Kidney (tissue), 14 donors: ENCODE data around the gene KLHL40. TPM values are rescaled to one million over a fixed set of nuclear protein-coding genes. Genes with fewer than 3 reads are reported as not detected.
A peak's percentile ranks its signal among the peaks of the same experiment; 100 is the strongest.

Source experiments
- DNase-seq, 5 donors: peaks; one replicate each; pipeline ENCODE4 v3.0.0-alpha.2; 2013 to 2020
- FAIRE-seq: peaks from 2 replicates; lab custom pipeline; 2012; peaks lifted over from hg19 to GRCh38; lab: Jason Lieb, UNC
- H3K27ac ChIP-seq, 2 donors: one replicate each; pipeline ENCODE4 v1.7.0; 2013; ENCODE audit warnings: low read depth in 2 of 2, low read length in 2 of 2, inconsistent platforms in 1 of 2
- H3K27me3 ChIP-seq: one replicate; pipeline ENCODE4 v1.7.1; 2013; ENCODE audit warnings: low read length, inconsistent platforms; ENCODE audit not compliant: control insufficient read depth, insufficient read depth
- H3K36me3 ChIP-seq, 3 donors: one replicate each; pipeline versions ENCODE4 v1.7.0 to v1.7.1; 2013; ENCODE audit warnings: low read length in 3 of 3, control low read depth in 1 of 3, inconsistent platforms in 1 of 3; ENCODE audit not compliant: insufficient read depth in 3 of 3, control insufficient read depth in 2 of 3
- H3K4me1 ChIP-seq, 3 donors: one replicate each; pipeline versions ENCODE4 v1.7.0 to v1.7.1; 2013; ENCODE audit warnings: low read length in 3 of 3, inconsistent platforms in 1 of 3, low read depth in 1 of 3; ENCODE audit not compliant: control insufficient read depth in 2 of 3, insufficient read depth in 2 of 3
- H3K4me3 ChIP-seq, 3 donors: one replicate each; pipeline versions ENCODE4 v1.7.0 to v1.8.1; 2013; ENCODE audit warnings: low read length in 3 of 3, control low read depth in 1 of 3, inconsistent platforms in 1 of 3
- H3K9ac ChIP-seq, 3 donors: one replicate each; pipeline versions ENCODE4 v1.7.0 to v1.7.1; 2013; ENCODE audit warnings: low read length in 3 of 3, control low read depth in 1 of 3, inconsistent platforms in 1 of 3
- H3K9me3 ChIP-seq, 3 donors: one replicate each; pipeline versions ENCODE4 v1.7.0 to v1.7.1; 2013; ENCODE audit warnings: low read length in 3 of 3, control low read depth in 1 of 3, inconsistent platforms in 1 of 3; ENCODE audit not compliant: control insufficient read depth in 2 of 3, insufficient read depth in 1 of 3
- intact Hi-C: fragments of 100-400 bp; cut with DNase I; formaldehyde crosslinking; loops from one replicate; pipeline ENCODE4 v1.11.1; 2022
- polyA plus RNA-seq: library from polyadenylated mRNA; stranded (reverse); fragments of 350-450 nt; fragmentation: Illumina TruSeq; extraction: RNeasy Lipid Tissue Mini Kit (QIAGEN cat#74804); gene quantifications from one replicate; pipeline ENCODE4 v1.2.3, GENCODE V29; 2014; ENCODE audit warnings: low read depth, low replicate concordance; ENCODE audit not compliant: insufficient read depth
- total RNA-seq: library from RNA; stranded (reverse); fragmentation: NEBNext Ultra II Directional; extraction: Animal tissue kit (Norgen Biotek cat#: 25700); gene quantifications from one replicate; pipeline ENCODE4 v1.2.1, GENCODE V29; 2021
- TF ChIP-seq, protein P1 (sequence below): IDR thresholded peaks from 3 replicates; pipeline ENCODE4 v1.5.1; 2012; ENCODE audit warnings: mild to moderate bottlenecking, moderate library complexity, borderline replicate concordance; ENCODE audit not compliant: insufficient read depth; ENCODE audit errors: extremely low read depth
- donor health status: control.
- donor health status: control.
- donor health status: control.
- donor health status: control.
- donor health status: control.
- donor health status: DM: yes; HTN: yes; CAD: no.
- donor health status: Normal renal cell carcinoma (clear cell type).

KLHL40 gene
- total and polyA plus RNA-seq, 2 donors from 2014 or later, result not detected

DNA sequence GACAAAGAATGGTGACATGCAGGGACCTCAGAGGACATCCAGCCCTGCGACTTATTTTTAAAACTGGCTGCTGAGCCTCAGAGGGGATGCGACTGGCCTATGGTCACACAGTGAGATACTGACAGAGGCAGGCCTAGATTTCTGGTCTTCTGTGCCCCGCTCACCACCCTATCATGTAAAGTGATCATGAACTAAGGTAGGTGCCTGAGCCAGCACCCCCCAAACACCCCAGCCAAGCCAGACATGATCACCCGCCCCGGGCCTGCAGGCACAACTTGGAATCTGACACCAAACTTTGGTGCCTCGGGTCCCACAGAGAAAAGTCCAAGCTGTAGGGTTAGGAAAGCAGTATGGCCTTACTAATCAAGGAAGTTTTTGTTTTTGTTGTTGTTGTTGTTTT is 51.2 kb downstream of the KLHL40 start:
- H3K9ac ChIP-seq, result no peak overlapping the region
- no peaks in the 10 kb centered on the region for H3K27me3 ChIP-seq
- no peak for FAIRE-seq
- no peaks in the 10 kb centered on the region for H3K36me3 ChIP-seq
- no peaks in the 10 kb centered on the region for H3K9me3 ChIP-seq
- intact Hi-C loops, result no loop called here
- no peak overlapping the region for H3K27ac ChIP-seq
- TF ChIP-seq, protein P1, sequence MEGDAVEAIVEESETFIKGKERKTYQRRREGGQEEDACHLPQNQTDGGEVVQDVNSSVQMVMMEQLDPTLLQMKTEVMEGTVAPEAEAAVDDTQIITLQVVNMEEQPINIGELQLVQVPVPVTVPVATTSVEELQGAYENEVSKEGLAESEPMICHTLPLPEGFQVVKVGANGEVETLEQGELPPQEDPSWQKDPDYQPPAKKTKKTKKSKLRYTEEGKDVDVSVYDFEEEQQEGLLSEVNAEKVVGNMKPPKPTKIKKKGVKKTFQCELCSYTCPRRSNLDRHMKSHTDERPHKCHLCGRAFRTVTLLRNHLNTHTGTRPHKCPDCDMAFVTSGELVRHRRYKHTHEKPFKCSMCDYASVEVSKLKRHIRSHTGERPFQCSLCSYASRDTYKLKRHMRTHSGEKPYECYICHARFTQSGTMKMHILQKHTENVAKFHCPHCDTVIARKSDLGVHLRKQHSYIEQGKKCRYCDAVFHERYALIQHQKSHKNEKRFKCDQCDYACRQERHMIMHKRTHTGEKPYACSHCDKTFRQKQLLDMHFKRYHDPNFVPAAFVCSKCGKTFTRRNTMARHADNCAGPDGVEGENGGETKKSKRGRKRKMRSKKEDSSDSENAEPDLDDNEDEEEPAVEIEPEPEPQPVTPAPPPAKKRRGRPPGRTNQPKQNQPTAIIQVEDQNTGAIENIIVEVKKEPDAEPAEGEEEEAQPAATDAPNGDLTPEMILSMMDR, result no peak
- H3K4me1 ChIP-seq, result no peaks in the 10 kb centered on the region
- no peak for DNase-seq
- no peak overlapping the region for H3K4me3 ChIP-seq

DNA sequence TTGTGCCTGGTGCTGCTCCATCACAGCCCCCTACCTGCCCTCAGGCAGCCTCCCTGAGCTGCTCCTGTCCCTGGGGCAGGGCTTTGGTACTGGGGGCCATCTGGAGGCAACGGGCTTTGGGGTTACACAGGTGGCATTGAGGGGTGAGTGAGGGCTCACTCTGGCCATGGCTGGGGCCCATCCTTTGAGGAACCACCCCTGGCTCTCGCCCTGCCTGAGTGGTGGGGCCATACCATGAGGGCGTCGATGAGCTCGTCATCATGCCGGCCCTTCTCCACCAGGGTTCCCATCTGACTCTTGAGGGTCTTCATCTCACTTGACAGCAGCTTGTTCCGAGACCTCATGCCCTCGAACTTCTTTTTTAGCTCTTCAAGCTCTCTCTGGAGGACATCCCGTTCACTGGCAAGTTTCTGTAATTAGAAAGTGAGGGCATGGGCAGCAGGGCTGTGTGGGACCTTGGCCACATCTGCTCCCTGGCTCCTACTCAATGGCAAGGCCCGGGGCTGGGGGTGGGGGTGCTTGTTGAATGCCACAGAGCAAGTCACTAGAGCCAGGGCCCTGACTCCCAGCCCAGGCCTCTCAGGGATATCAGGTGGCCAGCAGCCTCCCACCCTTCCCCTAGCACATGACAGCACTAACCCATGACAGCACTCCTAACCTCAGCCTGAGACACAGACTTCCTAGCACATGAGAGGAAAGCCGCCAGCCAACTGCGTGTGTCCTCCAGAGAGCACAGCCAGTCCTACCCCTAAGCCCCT is 54.2 kb downstream of the KLHL40 start:
- no peaks in the 10 kb centered on the region for H3K36me3 ChIP-seq
- no peak overlapping the region for H3K4me3 ChIP-seq
- no peaks in the 10 kb centered on the region for H3K4me1 ChIP-seq
- no peak for FAIRE-seq
- no peak overlapping the region for H3K27ac ChIP-seq
- no peaks in the 10 kb centered on the region for H3K27me3 ChIP-seq
- intact Hi-C loops, result no loop called here
- H3K9me3 ChIP-seq, result no peaks in the 10 kb centered on the region
- TF ChIP-seq, protein P1, result no peak
- DNase-seq, result peak in 4 of 5 donors; percentile 74 to 91 (median 84)
- H3K9ac ChIP-seq, result no peak overlapping the region

DNA sequence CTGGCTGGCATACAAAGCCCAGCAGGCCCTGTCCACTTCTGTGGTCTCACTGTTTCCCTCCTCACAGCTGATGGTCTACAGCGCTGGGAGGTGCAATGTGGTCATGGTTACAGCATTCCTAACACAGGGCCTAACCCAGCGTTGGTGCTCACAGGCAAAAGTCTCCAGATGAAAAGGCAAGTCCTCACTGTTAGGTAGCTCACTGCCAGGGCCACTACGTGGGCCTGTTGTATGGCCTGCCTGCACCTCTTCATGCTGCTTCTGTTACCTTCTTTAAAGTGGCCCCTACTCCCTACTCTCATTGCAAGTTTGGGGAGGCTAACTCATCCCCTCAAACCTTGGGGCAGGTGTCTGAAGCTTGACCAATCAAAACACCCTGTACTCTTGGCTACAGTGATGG is 56.5 kb downstream of the KLHL40 start:
- FAIRE-seq (no peak), DNase-seq (no peak)
- no peaks in the 10 kb centered on the region for H3K9me3 ChIP-seq
- H3K36me3 ChIP-seq, result no peaks in the 10 kb centered on the region
- TF ChIP-seq, protein P1, result no peak
- H3K27me3 ChIP-seq, result no peaks in the 10 kb centered on the region
- H3K9ac ChIP-seq, result no peak overlapping the region
- intact Hi-C loops, result no loop called here
- no peak overlapping the region for H3K27ac ChIP-seq
- no peak overlapping the region for H3K4me3 ChIP-seq
- H3K4me1 ChIP-seq, result peaks cover 5 to 13% (median 6%) of the 10 kb centered on the region in 3 donors

Other genes with a start within 250 kb of the KLHL40 start
- gene VIPR1, start 182.9 kb upstream of the KLHL40 start, total RNA-seq, result 4.9 TPM
- gene VIPR1, start 182.9 kb upstream of the KLHL40 start, polyA plus RNA-seq, result 5.3 TPM
- gene SEC22C, start 103.6 kb upstream of the KLHL40 start, total RNA-seq, result 43.6 TPM
- gene SEC22C, start 103.6 kb upstream of the KLHL40 start, polyA plus RNA-seq, result 32.8 TPM
- 18.8 TPM for gene SS18L2, start 94.7 kb upstream of the KLHL40 start, total RNA-seq
- 42.4 TPM for gene SS18L2, start 94.7 kb upstream of the KLHL40 start, polyA plus RNA-seq
- gene NKTR, start 84.9 kb upstream of the KLHL40 start, total RNA-seq, result 81.1 TPM
- gene NKTR, start 84.9 kb upstream of the KLHL40 start, polyA plus RNA-seq, result 9.2 TPM
- 26.6 TPM for gene ZBTB47, start 31.8 kb upstream of the KLHL40 start, total RNA-seq
- gene ZBTB47, start 31.8 kb upstream of the KLHL40 start, polyA plus RNA-seq, result 7.8 TPM
- gene HHATL, start 17.3 kb downstream of the KLHL40 start, total RNA-seq, result not detected
- not detected for gene HHATL, start 17.3 kb downstream of the KLHL40 start, polyA plus RNA-seq
- 5.3 TPM for gene CCDC13, start 87.7 kb downstream of the KLHL40 start, total RNA-seq
- gene CCDC13, start 87.7 kb downstream of the KLHL40 start, polyA plus RNA-seq, result 7.0 TPM
- gene HIGD1A, start 119.0 kb downstream of the KLHL40 start, total RNA-seq, result 207 TPM
- gene HIGD1A, start 119.0 kb downstream of the KLHL40 start, polyA plus RNA-seq, result 283 TPM
- 8.9 TPM for gene ACKR2, start 123.9 kb downstream of the KLHL40 start, total RNA-seq
- 0.86 TPM for gene ACKR2, start 123.9 kb downstream of the KLHL40 start, polyA plus RNA-seq
- gene CYP8B1, start 190.3 kb downstream of the KLHL40 start, total RNA-seq, result 10.4 TPM
- gene CYP8B1, start 190.3 kb downstream of the KLHL40 start, polyA plus RNA-seq, result 4.3 TPM
- gene ZNF662, start 220.6 kb downstream of the KLHL40 start, total RNA-seq, result 12.8 TPM
- gene ZNF662, start 220.6 kb downstream of the KLHL40 start, polyA plus RNA-seq, result 4.9 TPM